Neural cell (in vitro differentiated cells): ENCODE results near the gene PRDM11.

ENCODE experiments used
- CTCF ChIP-seq: fragments of 450-650 bp; IDR thresholded peaks from 2 replicates; pipeline ENCODE4 v1.5.1; 2014; ENCODE audit warnings: antibody characterized with exemption, mild to moderate bottlenecking, moderate library complexity; ENCODE audit not compliant: poor library complexity, severe bottlenecking
- EP300 ChIP-seq: fragments of 450-650 bp; conservative IDR thresholded peaks from 2 replicates; pipeline ENCODE4 v1.6.1; 2014; ENCODE audit warnings: antibody characterized with exemption, mild to moderate bottlenecking, moderate library complexity; ENCODE audit not compliant: poor library complexity, severe bottlenecking
- EZH2 ChIP-seq: fragments of 200-600, 300-800 bp; shearing (Covaris generic), sonication (generic); IDR thresholded peaks from 2 replicates; pipeline ENCODE4 v1.6.1; 2014; ENCODE audit warnings: antibody characterized with exemption, low read length, borderline replicate concordance, mild to moderate bottlenecking; ENCODE audit not compliant: insufficient read depth, poor library complexity, severe bottlenecking
- POLR2AphosphoS5 ChIP-seq: IDR thresholded peaks from 2 replicates; pipeline ENCODE4 v1.6.1; 2012
- RAD21 ChIP-seq: fragments of 450-650 bp; conservative IDR thresholded peaks from 2 replicates; pipeline ENCODE4 v1.6.1; 2014; ENCODE audit warnings: antibody characterized with exemption, mild to moderate bottlenecking, moderate library complexity
- REST ChIP-seq: IDR thresholded peaks from 2 replicates; pipeline ENCODE4 v1.6.1; 2012; ENCODE audit warnings: borderline replicate concordance
- SMC3 ChIP-seq: fragments of 450-650 bp; conservative IDR thresholded peaks from 2 replicates; pipeline ENCODE4 v1.6.1; 2014; ENCODE audit warnings: antibody characterized with exemption, mild to moderate bottlenecking, moderate library complexity; ENCODE audit not compliant: poor library complexity
- TAF1 ChIP-seq: IDR thresholded peaks from 2 replicates; pipeline ENCODE4 v1.6.1; 2012; ENCODE audit warnings: low read depth

- no peak for TF ChIP-seq CTCF
- no peak for TF ChIP-seq REST
- TF ChIP-seq POLR2AphosphoS5, result no peak
- no peak for TF ChIP-seq SMC3
- TF ChIP-seq EZH2, result no peak
- TF ChIP-seq EP300, result no peak
- TF ChIP-seq TAF1, result no peak
- TF ChIP-seq RAD21, result no peak
These were observed 71.6 kb downstream of the PRDM11 start for GRCh38 chr11:45217991-45218390.
